PFSK-1 (cell line): ENCODE results near the gene TADA2B.

Source experiments
- FOXP2 ChIP-seq: optimal IDR thresholded peaks from 2 replicates; pipeline ENCODE3; 2011; ENCODE audit warnings: borderline replicate concordance, control low read depth, inconsistent platforms; ENCODE audit not compliant: insufficient read depth; ENCODE audit errors: extremely low read length, extremely low read depth
- POLR2AphosphoS5 ChIP-seq: IDR thresholded peaks from 2 replicates; pipeline ENCODE4 v1.6.1; 2012; ENCODE audit warnings: low read depth, mild to moderate bottlenecking, control low read depth, low read length, moderate library complexity
- SIN3A ChIP-seq: IDR thresholded peaks from 2 replicates; pipeline ENCODE4 v1.6.1; 2012; ENCODE audit warnings: mild to moderate bottlenecking, low read length, moderate library complexity, borderline replicate concordance; ENCODE audit not compliant: insufficient read depth
- TAF1 ChIP-seq: IDR thresholded peaks from 2 replicates; pipeline ENCODE4 v1.6.1; 2012; ENCODE audit warnings: low read length, control low read depth, borderline replicate concordance; ENCODE audit not compliant: insufficient read depth
- TF ChIP-seq, protein P1 (sequence below), 2 experiments: IDR thresholded peaks; 2 replicates each; pipeline versions ENCODE4 v1.6.1 to v1.8.0; 2011 to 2012; ENCODE audit warnings: low read depth in 2 of 2, low read length in 2 of 2, control low read depth in 1 of 2, inconsistent platforms in 1 of 2, mild to moderate bottlenecking in 1 of 2, moderate library complexity in 1 of 2; ENCODE audit not compliant: insufficient read depth in 1 of 2

The TADA2B gene

DNA sequence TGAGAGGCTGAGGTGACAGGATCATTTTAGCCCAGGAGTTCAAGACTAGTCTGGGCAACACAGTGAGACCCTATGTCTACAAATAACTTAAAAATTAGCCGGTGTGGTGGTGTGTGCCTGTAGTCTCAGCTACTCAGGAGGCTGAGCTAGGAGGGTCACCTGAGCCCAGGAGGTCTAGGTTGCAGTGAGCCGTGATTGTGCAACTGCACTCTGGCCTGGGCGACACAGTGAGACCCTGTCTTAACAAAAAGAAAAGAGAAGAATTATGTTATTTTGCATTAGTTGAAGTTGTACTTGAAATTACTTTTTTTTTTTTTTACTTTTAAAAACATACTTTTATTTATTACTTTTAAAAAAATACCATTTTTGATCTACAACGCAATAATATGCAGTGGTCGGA is 21.8 kb upstream of the TADA2B start:
- TF ChIP-seq FOXP2, result no peak
- no peak for TF ChIP-seq SIN3A
- TF ChIP-seq POLR2AphosphoS5, result no peak
- TF ChIP-seq, protein P1, sequence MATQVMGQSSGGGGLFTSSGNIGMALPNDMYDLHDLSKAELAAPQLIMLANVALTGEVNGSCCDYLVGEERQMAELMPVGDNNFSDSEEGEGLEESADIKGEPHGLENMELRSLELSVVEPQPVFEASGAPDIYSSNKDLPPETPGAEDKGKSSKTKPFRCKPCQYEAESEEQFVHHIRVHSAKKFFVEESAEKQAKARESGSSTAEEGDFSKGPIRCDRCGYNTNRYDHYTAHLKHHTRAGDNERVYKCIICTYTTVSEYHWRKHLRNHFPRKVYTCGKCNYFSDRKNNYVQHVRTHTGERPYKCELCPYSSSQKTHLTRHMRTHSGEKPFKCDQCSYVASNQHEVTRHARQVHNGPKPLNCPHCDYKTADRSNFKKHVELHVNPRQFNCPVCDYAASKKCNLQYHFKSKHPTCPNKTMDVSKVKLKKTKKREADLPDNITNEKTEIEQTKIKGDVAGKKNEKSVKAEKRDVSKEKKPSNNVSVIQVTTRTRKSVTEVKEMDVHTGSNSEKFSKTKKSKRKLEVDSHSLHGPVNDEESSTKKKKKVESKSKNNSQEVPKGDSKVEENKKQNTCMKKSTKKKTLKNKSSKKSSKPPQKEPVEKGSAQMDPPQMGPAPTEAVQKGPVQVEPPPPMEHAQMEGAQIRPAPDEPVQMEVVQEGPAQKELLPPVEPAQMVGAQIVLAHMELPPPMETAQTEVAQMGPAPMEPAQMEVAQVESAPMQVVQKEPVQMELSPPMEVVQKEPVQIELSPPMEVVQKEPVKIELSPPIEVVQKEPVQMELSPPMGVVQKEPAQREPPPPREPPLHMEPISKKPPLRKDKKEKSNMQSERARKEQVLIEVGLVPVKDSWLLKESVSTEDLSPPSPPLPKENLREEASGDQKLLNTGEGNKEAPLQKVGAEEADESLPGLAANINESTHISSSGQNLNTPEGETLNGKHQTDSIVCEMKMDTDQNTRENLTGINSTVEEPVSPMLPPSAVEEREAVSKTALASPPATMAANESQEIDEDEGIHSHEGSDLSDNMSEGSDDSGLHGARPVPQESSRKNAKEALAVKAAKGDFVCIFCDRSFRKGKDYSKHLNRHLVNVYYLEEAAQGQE (IDR thresholded peaks at IDR 0.05; ENCODE audit: insufficient read depth in 1 of 2, low read depth in 2 of 2, low read length in 2 of 2), result no peak
- no peak for TF ChIP-seq TAF1

DNA sequence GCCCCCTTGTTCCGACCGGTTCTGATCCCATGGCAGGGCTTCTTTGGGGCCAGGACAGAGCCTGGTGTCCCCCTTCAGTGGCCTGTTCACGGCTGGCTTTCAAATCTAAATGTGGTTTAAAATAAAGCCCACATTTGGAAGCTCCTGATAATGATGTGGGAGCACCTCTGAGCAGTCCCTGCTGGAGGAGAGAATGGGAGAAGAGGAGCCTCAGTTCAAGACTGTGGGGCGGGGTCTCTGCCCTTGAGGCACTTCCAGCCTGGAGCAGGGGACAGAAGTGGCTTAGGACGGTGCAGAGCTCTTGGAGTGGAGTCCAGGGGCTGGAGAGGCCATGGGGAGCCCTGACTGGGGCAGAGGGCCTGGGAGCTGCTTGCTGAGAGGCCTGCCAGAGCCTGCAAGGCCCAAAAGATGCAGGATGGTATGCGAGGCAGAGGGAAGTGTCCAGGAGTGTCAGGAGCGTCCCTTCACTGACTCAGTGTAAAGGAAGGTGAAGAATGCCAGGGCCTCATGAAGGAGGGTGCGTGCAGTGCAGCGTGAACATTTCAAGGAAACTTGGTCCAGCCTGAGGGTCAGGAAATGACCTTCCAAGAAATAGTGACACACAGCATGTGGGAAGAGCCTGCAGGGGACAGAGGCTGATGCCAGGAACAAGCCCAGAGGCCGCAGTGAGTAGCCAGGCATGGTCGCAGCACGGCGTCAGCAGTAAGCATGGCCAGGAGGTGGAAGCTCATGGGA is 21.1 kb upstream of the TADA2B start:
- TF ChIP-seq SIN3A (no peak), TAF1 (no peak)
- TF ChIP-seq, protein P1 (IDR thresholded peaks at IDR 0.05; ENCODE audit: insufficient read depth in 1 of 2, low read depth in 2 of 2, low read length in 2 of 2), result no peak

DNA sequence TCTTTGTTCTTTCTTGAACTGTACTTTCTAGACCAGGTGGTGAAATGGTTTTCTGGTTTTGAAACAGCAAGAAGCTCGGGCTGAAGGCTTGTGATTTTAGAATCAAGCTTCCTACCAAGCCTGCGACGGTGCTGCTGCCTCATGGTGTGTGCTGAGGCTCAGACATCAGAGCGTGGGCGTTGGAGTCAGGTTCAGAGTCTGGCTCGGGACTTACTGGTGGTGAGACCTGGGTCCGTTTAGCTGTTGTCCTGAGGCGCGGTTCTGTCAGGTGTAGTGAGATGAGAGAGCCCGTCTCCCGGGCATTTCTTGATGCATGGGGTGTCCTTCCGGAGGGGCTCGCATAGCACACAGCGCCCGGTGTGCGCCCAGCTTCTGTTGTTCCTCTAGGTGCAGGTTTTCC is 19.7 kb upstream of the TADA2B start:
- TF ChIP-seq POLR2AphosphoS5 (no peak), FOXP2 (no peak), SIN3A (no peak), TAF1 (no peak)
- TF ChIP-seq, protein P1 (IDR thresholded peaks at IDR 0.05; ENCODE audit: insufficient read depth in 1 of 2, low read depth in 2 of 2, low read length in 2 of 2), result no peak

DNA sequence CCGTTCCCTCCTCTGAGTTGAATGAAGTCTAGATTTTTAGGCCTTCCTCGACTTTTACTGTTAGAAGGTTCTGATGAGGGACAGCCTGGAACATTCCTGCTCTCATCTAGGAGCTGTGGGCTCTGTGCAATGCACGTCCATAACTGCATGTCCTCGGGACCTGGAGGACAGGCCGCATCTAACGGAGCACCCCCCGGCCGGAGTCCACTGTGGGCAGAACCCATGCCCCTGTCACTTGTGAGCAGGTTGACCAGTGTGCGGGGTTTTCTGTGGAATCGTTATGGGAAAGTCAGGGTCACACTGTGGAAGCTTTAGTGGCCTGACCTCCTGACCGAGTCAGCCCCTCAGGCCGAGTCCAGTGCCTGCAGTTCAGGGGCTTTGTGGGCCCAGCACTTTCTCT is 19.3 kb upstream of the TADA2B start:
- TF ChIP-seq SIN3A, result no peak
- no peak for TF ChIP-seq POLR2AphosphoS5
- no peak for TF ChIP-seq FOXP2
- TF ChIP-seq, protein P1 (IDR thresholded peaks at IDR 0.05; ENCODE audit: insufficient read depth in 1 of 2, low read depth in 2 of 2, low read length in 2 of 2), result no peak
- no peak for TF ChIP-seq TAF1

DNA sequence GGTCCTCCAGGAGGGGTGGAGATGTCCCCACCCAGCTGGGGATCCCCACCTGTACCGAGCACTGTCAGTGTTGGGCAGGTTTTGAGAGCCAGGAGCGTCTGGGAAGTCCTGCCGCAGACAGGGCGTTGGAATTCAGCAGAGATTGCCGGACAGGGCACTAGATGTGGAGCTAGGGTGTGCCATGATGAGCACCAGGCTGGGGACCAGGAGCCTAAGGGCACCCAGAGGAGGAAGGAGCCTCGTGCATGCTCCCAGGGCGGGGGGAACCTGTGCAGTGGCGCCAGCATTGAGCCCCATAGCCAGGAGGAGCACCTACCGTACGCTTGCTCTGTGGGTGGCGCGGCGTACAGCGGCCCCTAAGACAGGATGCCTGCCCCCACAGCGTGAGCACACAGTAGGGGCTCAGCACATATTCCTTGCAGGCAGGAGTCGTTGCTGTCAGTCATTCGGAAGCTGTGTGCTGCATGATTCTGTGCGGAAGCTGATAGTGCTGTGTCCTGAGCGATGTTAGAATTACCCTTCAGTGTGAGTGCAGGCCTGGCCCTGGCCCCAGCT is 18.8 kb upstream of the TADA2B start:
- TF ChIP-seq FOXP2 (no peak), POLR2AphosphoS5 (no peak), TAF1 (no peak), SIN3A (no peak)
- TF ChIP-seq, protein P1 (IDR thresholded peaks at IDR 0.05; ENCODE audit: insufficient read depth in 1 of 2, low read depth in 2 of 2, low read length in 2 of 2), result no peak
